Stomach (tissue), 9 donors: ENCODE results near the gene CFAP107. TPM values are rescaled to one million over a fixed set of nuclear protein-coding genes. Genes with fewer than 3 reads are reported as not detected.

Experiments used
- DNase-seq, 2 donors: peaks; one replicate each; pipeline versions ENCODE4 v3.0.0 to v3.0.0-alpha.2; 2013 to 2019
- H3K27ac ChIP-seq, 5 donors: fragments of 200-600 bp in 4 of 5; sonication (generic) in 4 of 5; one replicate each; pipeline ENCODE4 v1.5.1; 2013 to 2019; ENCODE audit warnings: mild to moderate bottlenecking in 1 of 5, moderate library complexity in 1 of 5
- H3K27me3 ChIP-seq, 3 donors: fragments of 200-600 bp; sonication (generic); one replicate each; pipeline ENCODE4 v1.5.1; 2017 to 2019; ENCODE audit warnings: mixed run types in 1 of 3
- H3K36me3 ChIP-seq, 4 donors: fragments of 200-600 bp; sonication (generic); 1 replicate in 3 of 4; 2 replicates in 1 of 4; pipeline ENCODE4 v1.5.1; 2016 to 2019
- H3K4me1 ChIP-seq, 4 donors: fragments of 200-600 bp; sonication (generic); one replicate each; pipeline ENCODE4 v1.5.1; 2016 to 2019
- H3K4me3 ChIP-seq, 4 donors: fragments of 200-600 bp; sonication (generic) in 3 of 4; one replicate each; pipeline ENCODE4 v1.5.1; 2016 to 2019; ENCODE audit warnings: mild to moderate bottlenecking in 1 of 4
- H3K9me3 ChIP-seq, 4 donors: fragments of 200-600 bp; sonication (generic); one replicate each; pipeline ENCODE4 v1.5.1; 2016 to 2019
- WGBS, 5 donors: extraction: QIAGEN DNeasy Blood & Tissue Kit in 3 of 5; methylation state at CpG; one replicate each; pipeline versions ENCODE4 v1.1.5 to v1.1.7; 2013 to 2018; 5-methylcytosine and 5-hydroxymethylcytosine counted together
- intact Hi-C: fragments of 100-400 bp; cut with DNase I; formaldehyde crosslinking; loops from one replicate; pipeline ENCODE4 v1.15.1; 2023; ENCODE audit warnings: low total_unique reads
- polyA plus RNA-seq, 3 donors: library from polyadenylated mRNA; stranded (reverse); fragments of 200-250 nt; gene quantifications; one replicate each; pipeline ENCODE4 v1.2.3, GENCODE V29; 2013
- total RNA-seq, 5 donors: library from RNA; depleted of rRNA; stranded (reverse); fragments of >200 nt; gene quantifications; one replicate each; pipeline versions ENCODE4 v1.1.0 to v1.2.3, GENCODE V29; 2014 to 2016
- TF ChIP-seq, protein P1 (sequence below), 7 experiments: fragments of 450-650 bp in 4 of 7; fragments of 200-600 bp in 3 of 7; sonication (generic) in 3 of 7; IDR thresholded peaks; one replicate each; pipeline ENCODE4 v1.5.1; 2016 to 2019; ENCODE audit warnings: antibody characterized with exemption in 7 of 7, control low read depth in 2 of 7, mild to moderate bottlenecking in 1 of 7
- donor health status: healthy with polysubstance abuse.
- donor health status: Bipolar disorder and iron deficiency.
- donor health status: healthy.

The CFAP107 gene
- total and polyA plus RNA-seq, 8 donors = not detected

DNA sequence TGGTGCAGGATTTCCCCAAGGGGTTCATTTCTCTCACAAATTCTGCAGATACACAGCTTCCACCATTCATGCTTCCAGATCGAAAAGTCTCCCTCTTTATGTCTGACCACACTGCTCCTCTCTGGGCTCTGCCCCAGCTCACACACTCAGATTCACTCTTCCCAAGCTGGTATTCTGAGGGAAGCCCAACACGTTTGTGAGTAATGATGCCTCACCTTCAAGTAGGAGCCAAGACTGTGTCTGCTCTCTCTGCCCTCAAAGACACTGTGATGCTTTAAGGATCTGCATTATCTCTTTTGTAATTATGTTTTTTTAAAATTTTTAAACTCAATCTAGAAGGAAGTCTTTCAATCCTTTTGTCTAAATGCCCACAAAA, 65.4 kb downstream of the CFAP107 start:
- intact Hi-C loops = no loop called here
- Histone ChIP-seq H3K36me3 (no peaks in the 10 kb centered on the region), H3K4me3 (no peak overlapping the region), H3K27ac (no peak overlapping the region), H3K4me1 (no peaks in the 10 kb centered on the region), H3K27me3 (peaks cover 0 to 23% (median 3%) of the 10 kb centered on the region in 3 donors), H3K9me3 (no peaks in the 10 kb centered on the region)
- TF ChIP-seq, protein P1, sequence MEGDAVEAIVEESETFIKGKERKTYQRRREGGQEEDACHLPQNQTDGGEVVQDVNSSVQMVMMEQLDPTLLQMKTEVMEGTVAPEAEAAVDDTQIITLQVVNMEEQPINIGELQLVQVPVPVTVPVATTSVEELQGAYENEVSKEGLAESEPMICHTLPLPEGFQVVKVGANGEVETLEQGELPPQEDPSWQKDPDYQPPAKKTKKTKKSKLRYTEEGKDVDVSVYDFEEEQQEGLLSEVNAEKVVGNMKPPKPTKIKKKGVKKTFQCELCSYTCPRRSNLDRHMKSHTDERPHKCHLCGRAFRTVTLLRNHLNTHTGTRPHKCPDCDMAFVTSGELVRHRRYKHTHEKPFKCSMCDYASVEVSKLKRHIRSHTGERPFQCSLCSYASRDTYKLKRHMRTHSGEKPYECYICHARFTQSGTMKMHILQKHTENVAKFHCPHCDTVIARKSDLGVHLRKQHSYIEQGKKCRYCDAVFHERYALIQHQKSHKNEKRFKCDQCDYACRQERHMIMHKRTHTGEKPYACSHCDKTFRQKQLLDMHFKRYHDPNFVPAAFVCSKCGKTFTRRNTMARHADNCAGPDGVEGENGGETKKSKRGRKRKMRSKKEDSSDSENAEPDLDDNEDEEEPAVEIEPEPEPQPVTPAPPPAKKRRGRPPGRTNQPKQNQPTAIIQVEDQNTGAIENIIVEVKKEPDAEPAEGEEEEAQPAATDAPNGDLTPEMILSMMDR (IDR thresholded peaks at IDR 0.05) = no peak
- 47 to 59% (median 53%) methylated on average over 2 of the region's 2 CpGs for WGBS, 5 donors
- no peak for DNase-seq

Other genes with a start within 250 kb of the CFAP107 start
- 100 to 1,000 TPM in 1 of 5 donors, 10 to 100 TPM in 4; 15.1 to 103 (median 54.2) TPM for gene DHRS3, start 128.0 kb upstream of the CFAP107 start, total RNA-seq
- 100 to 1,000 TPM in 1 of 3 donors, 10 to 100 TPM in 2; 50.2 to 102 (median 62.2) TPM for gene DHRS3, start 128.0 kb upstream of the CFAP107 start, polyA plus RNA-seq
- gene AADACL4, start 102.1 kb upstream of the CFAP107 start, total RNA-seq = not detected
- not detected for gene AADACL4, start 102.1 kb upstream of the CFAP107 start, polyA plus RNA-seq
- not detected for gene AADACL3, start 30.1 kb upstream of the CFAP107 start, total RNA-seq
- not detected for gene AADACL3, start 30.1 kb upstream of the CFAP107 start, polyA plus RNA-seq
- gene PRAMEF12, start 27.5 kb downstream of the CFAP107 start, total RNA-seq = not detected
- not detected for gene PRAMEF12, start 27.5 kb downstream of the CFAP107 start, polyA plus RNA-seq
- gene PRAMEF1, start 45.2 kb downstream of the CFAP107 start, total RNA-seq = not detected
- not detected for gene PRAMEF1, start 45.2 kb downstream of the CFAP107 start, polyA plus RNA-seq
- not detected for gene PRAMEF11, start 85.2 kb downstream of the CFAP107 start, total RNA-seq
- gene PRAMEF11, start 85.2 kb downstream of the CFAP107 start, polyA plus RNA-seq = not detected
- not detected for gene HNRNPCL1, start 102.5 kb downstream of the CFAP107 start, total RNA-seq
- not detected for gene HNRNPCL1, start 102.5 kb downstream of the CFAP107 start, polyA plus RNA-seq
- gene PRAMEF2, start 110.9 kb downstream of the CFAP107 start, total RNA-seq = not detected
- gene PRAMEF2, start 110.9 kb downstream of the CFAP107 start, polyA plus RNA-seq = not detected
- not detected for gene PRAMEF4, start 140.0 kb downstream of the CFAP107 start, total RNA-seq
- gene PRAMEF4, start 140.0 kb downstream of the CFAP107 start, polyA plus RNA-seq = not detected
- not detected for gene PRAMEF10, start 152.1 kb downstream of the CFAP107 start, total RNA-seq
- not detected for gene PRAMEF10, start 152.1 kb downstream of the CFAP107 start, polyA plus RNA-seq
- not detected for gene PRAMEF7, start 170.4 kb downstream of the CFAP107 start, total RNA-seq
- not detected for gene PRAMEF7, start 170.4 kb downstream of the CFAP107 start, polyA plus RNA-seq
- not detected for gene PRAMEF6, start 201.4 kb downstream of the CFAP107 start, total RNA-seq
- not detected for gene PRAMEF6, start 201.4 kb downstream of the CFAP107 start, polyA plus RNA-seq